Measurements from ENCODE around the gene PARVB. TPM values are rescaled to one million over a fixed set of nuclear protein-coding genes. Genes with fewer than 3 reads are reported as not detected.

The PARVB gene
- total and polyA plus RNA-seq, 2 of the 8 experiments (the other 6 are each of a cell fraction or from before 2014, with no cell fraction given) = 14.5 to 18.6 TPM

GRCh38 chr22:44070029-44070428 lies 45.9 kb downstream of the PARVB start:
- 100% methylated on average over 5 of the region's 5 CpGs; no CpG with 5 or more reads in 1 of the 2 experiments for WGBS, 2 experiments (ENCODE audit: extremely low coverage in 1 of 2, insufficient coverage in 1 of 2, insufficient read length in 1 of 2, insufficient replicate concordance in 2 of 2, low coverage in 1 of 2, low lambda C conversion rate in 2 of 2, missing lambda C conversion rate in 1 of 2)
- H3K4me2 ChIP-seq (ENCODE audit: insufficient read depth in 1 of 2, low read depth in 2 of 2, low read length in 2 of 2) = no peak overlapping the region
- no peak overlapping the region for H3K23ac ChIP-seq (ENCODE audit: insufficient read length)
- H3K79me1 ChIP-seq (ENCODE audit: low read depth, low read length) = no peaks in the 10 kb centered on the region; the same call in 1 of the 2 replicates
- H2BK20ac ChIP-seq (ENCODE audit: low read length) = no peak overlapping the region
- H3K36me3 ChIP-seq (ENCODE audit: control insufficient read depth in 2 of 4, insufficient read depth in 4 of 4, low read length in 3 of 4) = no peaks in the 10 kb centered on the region
- no peak overlapping the region for H2AK5ac ChIP-seq (ENCODE audit: low read depth, low read length)
- no peak overlapping the region for H3K4me3 ChIP-seq (ENCODE audit: extremely low read depth in 1 of 4, insufficient read depth in 2 of 4, low read depth in 3 of 4, low read length in 4 of 4)
- H2BK5ac ChIP-seq (ENCODE audit: low read depth, low read length) = no peak overlapping the region
- H2AFZ ChIP-seq (ENCODE audit: low read length) = no peak overlapping the region
- H3K27ac ChIP-seq (ENCODE audit: low read depth, low read length) = no peak overlapping the region
- no peak overlapping the region for H2BK12ac ChIP-seq (ENCODE audit: low read depth, low read length)
- H4K8ac ChIP-seq (ENCODE audit: extremely low read depth, insufficient read depth, low read length) = no peak overlapping the region
- no peak overlapping the region for H3K4ac ChIP-seq (replicated peaks; ENCODE audit: insufficient read length, low read depth, low read length)
- H3K18ac ChIP-seq (ENCODE audit: extremely low read depth, low read length) = no peak overlapping the region
- H3K9me3 ChIP-seq (ENCODE audit: insufficient read depth in 2 of 2, low read depth in 1 of 2, low read length in 1 of 2) = no peaks in the 10 kb centered on the region
- H2BK15ac ChIP-seq (ENCODE audit: low read length) = no peak overlapping the region
- H4K20me1 ChIP-seq (replicated peaks in 1 of 2; ENCODE audit: control insufficient read depth in 1 of 2, insufficient read depth in 2 of 2, low read length in 2 of 2) = peaks cover 0 to 3% of the 10 kb centered on the region in 2 experiments
- H3K9ac ChIP-seq (replicated peaks in 1 of 4; ENCODE audit: extremely low read depth in 1 of 4, low read depth in 3 of 4, low read length in 3 of 4) = no peak overlapping the region
- no peaks in the 10 kb centered on the region for H3K23me2 ChIP-seq (ENCODE audit: low read depth, low read length)
- H3K14ac ChIP-seq (ENCODE audit: insufficient read length) = no peak overlapping the region
- H3K79me2 ChIP-seq (ENCODE audit: control insufficient read depth in 1 of 2, insufficient read depth in 2 of 2, low read length in 2 of 2) = no peaks in the 10 kb centered on the region
- ChIA-PET POLR2A (ENCODE audit: partially characterized antibody) (no interaction called here), CTCF (ENCODE audit: partially characterized antibody) (interaction anchor here (0.6 to 10.6 kb wide), 6 partner anchors 14 to 289 kb away, joined by 3 to 125 read pairs (median 4); no protein-coding TSS in a partner anchor)
- H3K56ac ChIP-seq (replicated peaks; ENCODE audit: insufficient read length, low read depth, low read length) = no peak overlapping the region
- no peak for FAIRE-seq
- no peak for DNase-seq (ENCODE audit: low read depth in 1 of 2, low spot score in 2 of 2)
- no peak overlapping the region for H2BK120ac ChIP-seq (replicated peaks; ENCODE audit: low read depth, low read length)
- no peak overlapping the region for H4K91ac ChIP-seq (replicated peaks; ENCODE audit: insufficient read length, low read length)
- no peak overlapping the region for H4K5ac ChIP-seq (ENCODE audit: insufficient read length, low read depth, low read length)
- H3K4me1 ChIP-seq (replicated peaks in 1 of 4; ENCODE audit: control insufficient read depth in 3 of 4, insufficient read depth in 4 of 4, low read length in 3 of 4) = peaks cover 0 to 10% (median 7%) of the 10 kb centered on the region in 4 experiments; a peak in 5 of 7 replicates
- no peaks in the 10 kb centered on the region for H3K27me3 ChIP-seq (replicated peaks in 1 of 4; ENCODE audit: control insufficient read depth in 3 of 4, extremely low read depth in 1 of 4, insufficient read depth in 3 of 4, low read length in 3 of 4)
- TF ChIP-seq CTBP2 (IDR thresholded peaks at IDR 0.05; ENCODE audit: borderline replicate concordance, insufficient read depth, insufficient read length, low read length) (no peak), TBP (IDR thresholded peaks at IDR 0.05; ENCODE audit: low read depth, low read length) (no peak), BRCA1 (IDR thresholded peaks at IDR 0.05; ENCODE audit: low read depth, low read length) (no peak), RNF2 (IDR thresholded peaks at IDR 0.05; ENCODE audit: borderline replicate concordance, low read depth, low read length, missing control alignments, poor library complexity, severe bottlenecking) (no peak), KDM4A (IDR thresholded peaks at IDR 0.05; ENCODE audit: low read depth, low read length, severe bottlenecking) (no peak), SAP30 (IDR thresholded peaks at IDR 0.05; ENCODE audit: insufficient read depth, insufficient replicate concordance, low read length) (no peak), JUN (IDR thresholded peaks at IDR 0.05; ENCODE audit: low read depth, low read length) (no peak), TAF1 (IDR thresholded peaks at IDR 0.05; ENCODE audit: low read depth, low read length) (no peak), BCL11A (IDR thresholded peaks at IDR 0.05; ENCODE audit: low read depth in 2 of 2, low read length in 2 of 2) (no peak), YY1 (IDR thresholded peaks at IDR 0.05; ENCODE audit: low read depth, low read length) (no peak), MAFK (IDR thresholded peaks at IDR 0.05; ENCODE audit: low read depth, low read length) (no peak), CBX5 (IDR thresholded peaks at IDR 0.05; ENCODE audit: low read depth, low read length) (no peak), POU5F1 (IDR thresholded peaks at IDR 0.05; ENCODE audit: low read depth, low read length) (no peak), ZNF274 (IDR thresholded peaks at IDR 0.05; ENCODE audit: borderline replicate concordance, extremely low read depth, low read length) (no peak), GTF2F1 (IDR thresholded peaks at IDR 0.05; ENCODE audit: borderline replicate concordance, low read depth, low read length) (no peak)
